HG03097 (cell line): ENCODE data around the gene TLX2.

Source experiments
- ATAC-seq: cut with Tn5 transposase; IDR thresholded peaks from one replicate; pipeline ENCODE4 v1.9.1; 2021; ENCODE audit not compliant: unreplicated experiment, low FRiP score

TLX2 gene

GRCh38 chr2:74530239-74531187 lies 16.3 kb downstream of the TLX2 start:
- ATAC-seq: peak; percentile 27

DNA sequence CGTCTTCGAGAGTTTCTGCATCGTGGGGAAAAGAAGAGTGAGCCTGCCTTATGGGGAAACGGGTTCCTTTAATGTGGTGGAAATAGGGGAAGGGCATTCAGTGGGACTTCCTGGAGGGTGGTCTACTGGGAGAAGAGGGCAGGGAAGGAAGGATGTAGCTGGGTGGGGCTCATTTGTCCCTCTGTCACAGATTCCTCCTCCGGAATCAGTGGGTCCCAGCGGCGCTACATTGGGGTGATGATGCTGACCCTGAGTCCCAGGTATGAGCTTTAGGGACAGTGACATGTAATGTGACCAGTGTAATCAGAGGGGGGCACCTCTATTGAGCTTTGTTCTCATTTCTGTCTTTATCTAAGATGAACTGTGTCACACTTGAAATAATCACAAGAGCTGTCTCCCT lies 17.4 kb downstream of the TLX2 start:
- no peak for ATAC-seq

GRCh38 chr2:74532222-74532621 lies 18.0 kb downstream of the TLX2 start:
- ATAC-seq: no peak

DNA sequence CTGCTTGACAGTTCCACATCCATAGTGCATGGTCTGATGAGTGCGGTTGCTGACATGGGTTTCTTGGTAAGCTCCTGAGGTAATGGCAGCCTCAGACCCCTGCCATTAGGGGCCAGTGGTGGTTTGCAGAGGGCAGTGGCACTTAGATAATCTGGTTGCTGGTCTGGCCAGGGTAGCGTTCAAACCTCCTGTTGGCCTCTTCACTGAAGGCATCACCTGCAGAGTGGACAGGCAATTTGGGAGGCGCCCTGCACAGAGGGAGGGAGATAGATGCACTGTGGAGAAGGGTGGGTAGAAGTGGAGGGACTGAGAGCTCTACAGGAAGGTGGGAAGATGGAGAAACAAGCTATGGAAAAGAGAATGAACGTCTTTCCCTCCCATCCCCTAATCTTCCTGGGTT lies 19.2 kb downstream of the TLX2 start:
- no peak for ATAC-seq

GRCh38 chr2:74534411-74534810 lies 20.2 kb downstream of the TLX2 start:
- ATAC-seq: no peak

DNA sequence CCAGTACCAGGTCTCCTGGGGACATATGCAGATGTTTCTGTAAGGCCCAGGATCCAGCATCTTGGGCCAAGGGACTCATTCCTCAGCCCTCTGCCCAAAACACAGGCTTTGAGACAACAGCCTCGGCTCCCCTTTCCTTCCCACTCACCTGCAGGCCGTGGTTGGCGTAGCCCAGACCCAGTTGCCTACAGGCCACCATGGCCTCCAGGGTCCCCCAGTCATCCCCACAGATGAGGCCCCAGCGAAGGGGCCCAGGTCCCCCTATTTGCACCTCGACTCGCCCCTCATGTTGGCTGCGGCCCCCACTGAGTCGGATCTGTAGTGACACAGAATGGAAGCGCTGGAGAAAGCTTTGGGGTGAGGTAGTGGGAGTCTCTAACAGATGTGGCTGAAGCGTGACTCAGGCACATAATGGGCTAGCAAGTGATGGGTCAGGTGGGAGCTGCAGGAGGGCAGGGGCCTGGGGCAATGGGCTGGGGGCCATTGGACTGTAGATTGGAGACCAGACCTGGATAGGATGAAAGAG lies 21.3 kb downstream of the TLX2 start:
- no peak for ATAC-seq

DNA sequence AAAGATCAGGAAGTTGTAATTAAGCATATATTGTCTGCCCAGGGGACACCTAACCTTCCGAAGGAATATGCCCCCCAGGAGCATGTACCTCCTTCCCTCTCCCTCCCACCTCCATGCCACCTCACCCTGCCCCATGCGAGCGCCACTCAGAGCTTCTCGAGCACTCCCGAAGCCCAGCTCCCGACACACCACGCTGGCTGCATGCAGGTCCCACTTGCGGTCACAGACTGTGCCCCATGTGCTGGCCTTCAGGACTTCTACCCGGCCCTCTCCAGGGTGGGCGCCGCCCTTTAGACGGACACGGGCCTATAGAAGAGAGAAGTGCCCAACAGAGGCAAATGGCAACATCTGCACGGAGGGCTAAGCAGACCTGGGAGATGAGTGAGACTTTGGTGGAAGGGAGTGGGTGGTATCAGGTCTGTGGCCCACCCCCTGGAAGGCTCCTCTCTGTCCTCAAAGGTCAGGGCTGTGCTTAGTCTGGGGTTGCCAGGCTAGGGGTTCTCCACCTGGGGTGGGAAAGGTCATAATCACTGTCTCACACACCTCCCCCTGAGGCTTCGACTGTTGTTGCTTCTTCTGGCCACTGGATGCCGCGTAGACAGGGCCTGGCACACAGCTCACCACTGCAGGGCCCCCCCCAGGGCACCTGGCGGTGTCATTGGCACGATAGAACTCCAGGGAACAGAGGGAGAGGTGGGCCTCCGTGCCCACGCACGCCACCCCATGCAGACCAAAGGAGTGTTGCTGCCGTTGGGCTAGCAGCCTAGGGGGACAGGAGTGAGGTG lies 22.1 kb downstream of the TLX2 start:
- ATAC-seq: no peak

DNA sequence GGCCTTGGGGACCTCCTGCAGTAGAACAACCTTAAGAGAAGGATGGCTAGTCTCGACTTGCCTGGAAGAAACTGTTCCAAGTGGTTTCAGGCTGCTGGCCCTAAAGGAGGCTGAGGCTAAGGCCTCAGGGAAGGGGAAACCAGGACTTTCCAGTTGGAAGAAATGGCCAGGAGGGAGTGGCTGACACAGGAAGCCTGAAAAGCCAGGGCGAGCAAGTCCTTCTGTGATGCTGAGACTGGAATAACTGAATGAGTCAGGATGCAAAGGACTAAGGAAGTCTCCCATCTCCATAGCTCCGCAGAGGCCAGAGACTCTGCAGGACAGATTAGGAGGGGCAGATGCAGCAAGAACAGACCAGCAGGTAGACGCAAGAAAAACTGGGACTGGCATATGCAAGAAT lies 22.9 kb downstream of the TLX2 start:
- ATAC-seq: no peak

DNA sequence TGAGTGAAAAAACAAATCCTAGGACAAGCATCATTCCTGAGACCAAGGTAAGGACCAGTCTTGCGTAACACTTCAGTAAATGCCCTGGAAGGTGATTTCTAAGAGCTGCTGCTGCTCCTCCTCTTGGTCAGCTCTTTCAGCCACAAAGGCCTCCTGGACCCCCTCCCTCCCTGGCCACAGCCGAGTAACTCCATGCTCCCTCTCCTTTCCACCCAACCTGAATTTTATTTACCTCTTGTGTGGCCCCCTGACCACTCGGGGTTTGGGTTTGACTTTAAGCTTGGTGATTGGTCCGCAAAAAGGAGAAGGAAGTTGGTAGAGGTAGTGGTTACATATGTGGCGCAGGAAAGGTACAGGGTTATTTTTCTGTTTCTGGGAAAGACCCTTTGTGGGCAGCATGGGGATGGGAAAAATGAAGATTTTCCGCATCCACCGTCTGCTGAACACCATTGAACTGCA lies 24.7 kb downstream of the TLX2 start:
- no peak for ATAC-seq

- ATAC-seq: no peak
These were observed 26.0 kb downstream of the TLX2 start for GRCh38 chr2:74540291-74540690.

DNA sequence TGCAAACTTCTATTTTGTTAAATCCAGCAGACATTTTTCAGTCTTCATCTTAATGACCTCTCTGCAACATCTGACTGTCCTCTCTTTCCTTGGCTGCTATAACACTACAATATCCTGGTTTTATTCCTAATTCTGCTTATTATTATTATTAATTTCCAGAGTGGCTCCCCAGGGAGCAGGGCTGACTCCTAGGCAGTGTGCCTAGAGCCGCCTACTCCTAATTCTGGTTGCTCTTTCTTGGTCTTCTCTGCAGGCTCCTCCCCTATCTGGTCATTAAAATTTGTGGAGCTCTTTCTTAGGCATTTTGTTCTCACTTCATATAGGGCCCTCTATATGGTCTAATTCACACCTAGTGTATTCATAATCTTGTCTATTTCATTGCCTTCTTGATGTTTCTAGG lies 28.7 kb downstream of the TLX2 start:
- ATAC-seq: no peak

DNA sequence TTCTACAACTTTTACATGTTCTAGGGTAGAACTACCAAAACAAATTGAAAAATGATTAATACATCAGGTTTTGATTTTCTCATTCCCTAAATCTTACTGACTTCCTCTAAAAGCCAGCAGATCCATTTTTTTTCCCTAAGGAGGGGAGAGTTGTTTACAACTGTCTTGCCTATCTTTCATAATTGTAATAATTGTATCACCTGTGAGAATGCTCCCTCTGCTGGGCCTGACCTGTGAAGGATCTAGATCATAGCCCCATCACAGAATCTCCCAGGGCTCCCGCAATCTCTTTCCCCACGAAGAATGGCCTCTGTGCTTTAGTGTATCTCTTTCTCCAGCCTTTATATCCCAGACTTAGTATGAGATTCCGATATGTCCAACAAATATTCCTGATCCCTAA lies 30.4 kb downstream of the TLX2 start:
- no peak for ATAC-seq

- no peak for ATAC-seq
These were observed 31.8 kb downstream of the TLX2 start for GRCh38 chr2:74546004-74546403.

DNA sequence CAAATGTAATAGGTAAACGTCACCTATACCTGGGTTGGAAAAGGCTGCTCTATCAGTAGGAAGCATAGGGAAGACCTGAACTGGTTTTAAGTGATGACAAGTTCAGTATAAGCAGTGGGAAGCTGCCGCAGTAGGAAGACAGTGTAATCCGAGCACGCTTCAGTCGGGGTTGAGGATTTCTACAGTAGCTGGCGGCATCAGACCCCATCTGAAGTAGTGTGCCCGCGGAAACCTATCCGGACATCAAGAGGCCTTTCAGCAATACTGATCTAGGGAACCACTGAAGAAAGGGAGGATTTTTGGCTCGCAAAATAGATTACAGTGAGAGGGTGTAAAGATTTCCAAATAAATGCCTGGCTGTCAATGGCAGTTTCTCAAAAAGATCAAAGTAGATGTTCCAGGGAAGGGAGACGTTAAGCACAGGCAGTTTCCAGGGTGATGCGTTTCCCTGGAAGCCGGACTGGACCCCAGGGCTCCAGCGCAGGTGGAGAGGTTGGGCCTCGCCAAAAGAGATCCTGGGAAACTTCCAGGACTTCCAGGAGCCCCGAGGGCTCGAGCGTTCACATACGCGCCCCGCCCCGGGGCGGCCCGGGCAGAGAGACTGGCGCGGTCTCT lies 34.1 kb downstream of the TLX2 start:
- no peak for ATAC-seq

DNA sequence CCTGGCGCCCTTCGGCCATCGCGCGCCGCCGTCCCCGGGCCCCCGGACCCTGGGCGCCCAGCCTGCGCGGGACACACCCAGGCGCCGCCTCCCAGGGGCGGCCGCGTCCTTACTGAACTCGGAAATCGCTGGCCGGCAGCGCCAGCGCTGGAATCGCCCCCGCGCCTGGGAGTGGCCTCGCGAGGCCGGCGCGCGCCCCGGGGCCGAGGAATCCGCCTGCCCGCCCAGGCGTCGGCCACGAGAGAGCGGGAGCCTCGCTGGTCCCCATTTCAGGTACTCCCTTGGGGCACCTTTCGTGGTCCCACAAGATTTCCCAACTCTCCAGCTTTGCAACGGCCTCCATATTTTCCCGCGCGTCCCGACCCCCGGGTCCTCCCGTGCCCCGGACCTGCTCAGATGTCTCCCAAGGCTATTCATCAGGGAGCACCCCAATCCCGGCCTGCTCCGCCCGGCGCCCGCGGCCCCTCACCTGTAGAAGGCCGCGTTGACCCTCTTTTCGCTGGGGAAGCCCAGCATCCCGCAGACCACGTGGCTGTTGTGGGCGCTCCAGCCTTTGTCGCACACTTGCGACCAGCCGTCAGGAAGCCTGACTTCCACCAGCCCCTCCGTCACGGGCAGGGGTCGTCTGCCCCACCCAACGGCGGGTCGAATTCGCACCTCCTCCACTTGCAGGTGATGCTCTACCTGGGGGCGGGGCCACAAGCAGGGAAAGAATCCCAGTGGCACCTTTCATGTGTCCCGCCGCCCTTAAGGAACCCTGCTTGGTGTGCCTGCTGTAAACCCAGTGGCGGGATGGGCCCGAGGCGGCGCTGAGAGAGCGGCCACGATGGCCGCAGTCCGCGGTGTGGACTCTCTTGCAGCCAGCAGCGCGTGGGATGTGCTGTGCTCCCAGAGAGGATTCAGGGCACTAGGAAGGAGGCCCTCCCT lies 34.9 kb downstream of the TLX2 start:
- no peak for ATAC-seq

DNA sequence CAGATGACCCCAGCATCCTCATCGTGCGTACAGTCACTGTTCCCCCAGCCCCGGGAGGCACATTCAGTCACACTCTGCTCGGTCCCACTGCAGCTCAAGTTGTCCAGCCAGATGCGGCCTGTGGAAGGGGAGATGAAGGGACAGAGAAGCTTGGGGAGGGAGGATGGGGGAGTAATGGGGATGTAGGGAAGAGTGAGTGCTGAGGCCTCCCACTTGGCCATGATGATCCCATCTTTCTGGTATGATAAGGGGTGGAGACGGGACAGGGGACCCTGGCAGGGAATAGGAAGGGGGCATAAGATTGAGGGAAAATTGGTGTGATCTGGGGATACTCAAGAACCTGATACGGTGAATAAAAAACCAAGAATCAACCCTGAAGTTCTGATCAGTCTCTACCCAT lies 36.0 kb downstream of the TLX2 start:
- ATAC-seq: no peak

GRCh38 chr2:74551530-74551929 lies 37.3 kb downstream of the TLX2 start:
- no peak for ATAC-seq

DNA sequence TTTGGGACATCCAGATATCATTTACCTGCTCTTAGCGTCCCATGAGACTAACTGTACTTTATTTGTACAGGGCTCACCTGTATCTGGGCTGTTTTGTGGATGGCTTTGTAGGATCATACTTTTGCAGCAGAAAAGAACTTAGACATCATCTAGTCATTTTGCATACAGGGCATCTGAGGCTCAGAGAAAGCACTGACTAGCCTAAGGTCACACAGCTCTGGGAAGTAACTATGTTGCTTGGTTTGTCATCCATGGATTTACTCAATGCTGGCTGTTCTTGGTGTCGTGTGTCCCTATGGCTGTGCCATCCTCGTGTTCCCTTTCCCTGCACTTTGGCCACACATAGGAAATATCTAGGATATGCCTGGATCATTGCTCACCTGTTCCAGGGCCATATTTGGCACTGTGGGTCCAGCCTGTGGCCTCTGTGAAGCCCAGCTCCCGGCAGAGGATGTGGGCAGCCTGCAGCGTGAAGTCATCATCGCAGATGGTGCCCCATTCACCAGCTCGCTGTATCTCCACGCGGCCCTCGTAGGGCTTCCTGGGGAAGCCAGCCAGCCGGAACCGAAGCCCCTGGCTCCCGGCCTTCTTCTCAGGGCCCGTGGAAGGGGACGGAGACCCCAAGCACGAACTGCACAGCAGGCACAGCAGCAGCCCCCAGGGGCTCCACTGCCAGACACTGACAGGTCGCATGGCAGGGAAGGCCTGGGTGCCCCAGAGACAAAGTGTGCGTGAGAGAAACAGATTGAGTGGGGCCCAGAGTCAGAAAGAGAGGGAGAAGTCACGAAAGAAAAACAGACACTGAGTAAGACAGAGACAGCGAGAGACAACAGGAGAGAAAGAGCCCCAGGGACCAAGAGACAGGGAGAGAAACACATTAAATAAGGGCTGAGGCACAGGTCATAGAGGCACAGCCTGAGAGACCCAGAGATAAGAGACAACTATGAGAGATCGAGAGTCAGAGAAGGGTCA lies 38.0 kb downstream of the TLX2 start:
- ATAC-seq: no peak
